GM12865 (cell line): ENCODE measurements around the gene TBC1D22A.

Experiments
- DNase-seq: peaks from one replicate; pipeline ENCODE4 v3.0.0; 2010; ENCODE audit warnings: low read depth
- H3K4me3 ChIP-seq: 2 replicates; pipeline ENCODE4 v1.5.1; 2011; ENCODE audit warnings: mild to moderate bottlenecking, low read depth, low read length, control low read depth
- TF ChIP-seq, protein P1 (sequence below): IDR thresholded peaks from 2 replicates; pipeline ENCODE4 v1.5.1; 2011; ENCODE audit warnings: low read length, control low read depth, low read depth, inconsistent platforms; ENCODE audit not compliant: insufficient read depth; ENCODE audit errors: missing control alignments

TBC1D22A gene

DNA sequence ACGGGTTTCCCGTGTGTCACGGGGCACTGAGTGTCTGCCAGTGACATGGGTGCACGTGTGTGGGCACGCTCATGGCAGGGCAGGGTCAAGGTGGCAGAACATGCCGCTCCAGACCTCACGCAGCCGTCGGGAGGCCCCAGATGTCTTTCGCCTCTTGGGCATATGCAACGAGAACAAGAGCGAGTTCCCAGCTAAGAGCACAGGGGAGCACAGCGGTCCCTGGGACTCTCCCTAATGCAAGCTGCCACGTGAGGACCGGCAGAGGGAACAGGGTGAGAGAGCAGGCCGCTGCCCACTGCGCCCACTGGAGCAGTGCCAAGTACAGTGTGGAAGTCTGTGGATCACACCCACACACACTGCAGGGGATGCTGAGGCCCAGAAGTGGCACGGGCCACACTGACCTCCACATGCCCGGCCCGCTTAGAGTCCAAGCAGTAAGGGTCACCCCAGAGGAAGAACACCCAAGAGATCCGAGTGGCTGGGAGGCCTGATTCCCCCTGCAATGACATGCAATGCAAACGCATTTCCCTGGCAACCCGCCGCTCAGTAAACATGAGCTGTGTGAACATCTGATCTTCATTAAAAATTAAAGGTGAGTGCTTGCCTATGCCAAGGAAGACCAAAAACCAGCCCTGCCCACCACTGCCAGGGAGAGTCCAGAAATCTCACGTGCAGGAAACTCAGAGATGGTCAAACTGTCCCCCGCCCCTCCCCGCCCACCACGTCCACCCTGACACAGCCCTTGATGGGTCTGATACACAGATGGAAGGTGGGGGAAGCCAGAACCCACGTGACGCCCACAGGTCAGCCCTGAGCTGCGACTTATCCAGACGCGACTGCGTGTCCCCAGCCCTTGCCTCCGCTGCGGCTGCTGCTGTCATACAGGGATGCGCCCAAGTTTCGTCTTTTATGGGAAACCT lies 36.1 kb upstream of the TBC1D22A start:
- TF ChIP-seq, protein P1, sequence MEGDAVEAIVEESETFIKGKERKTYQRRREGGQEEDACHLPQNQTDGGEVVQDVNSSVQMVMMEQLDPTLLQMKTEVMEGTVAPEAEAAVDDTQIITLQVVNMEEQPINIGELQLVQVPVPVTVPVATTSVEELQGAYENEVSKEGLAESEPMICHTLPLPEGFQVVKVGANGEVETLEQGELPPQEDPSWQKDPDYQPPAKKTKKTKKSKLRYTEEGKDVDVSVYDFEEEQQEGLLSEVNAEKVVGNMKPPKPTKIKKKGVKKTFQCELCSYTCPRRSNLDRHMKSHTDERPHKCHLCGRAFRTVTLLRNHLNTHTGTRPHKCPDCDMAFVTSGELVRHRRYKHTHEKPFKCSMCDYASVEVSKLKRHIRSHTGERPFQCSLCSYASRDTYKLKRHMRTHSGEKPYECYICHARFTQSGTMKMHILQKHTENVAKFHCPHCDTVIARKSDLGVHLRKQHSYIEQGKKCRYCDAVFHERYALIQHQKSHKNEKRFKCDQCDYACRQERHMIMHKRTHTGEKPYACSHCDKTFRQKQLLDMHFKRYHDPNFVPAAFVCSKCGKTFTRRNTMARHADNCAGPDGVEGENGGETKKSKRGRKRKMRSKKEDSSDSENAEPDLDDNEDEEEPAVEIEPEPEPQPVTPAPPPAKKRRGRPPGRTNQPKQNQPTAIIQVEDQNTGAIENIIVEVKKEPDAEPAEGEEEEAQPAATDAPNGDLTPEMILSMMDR = no peak
- DNase-seq = no peak
- no peak overlapping the region for H3K4me3 ChIP-seq

DNA sequence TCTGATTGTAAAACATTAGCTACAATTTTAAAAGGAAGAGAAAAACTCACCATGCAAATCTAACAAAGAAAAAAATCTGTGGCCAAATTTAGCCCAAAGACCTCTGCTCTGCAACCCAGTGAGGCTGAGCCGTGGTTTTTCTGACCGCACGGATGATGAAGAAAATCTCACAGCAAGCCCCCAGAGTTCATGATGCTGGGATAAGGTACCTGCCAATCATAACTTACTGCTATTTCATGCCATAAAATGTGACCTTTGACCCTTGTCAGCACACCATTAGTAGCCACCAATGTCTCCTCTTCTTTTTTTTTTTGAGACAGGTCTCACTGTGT lies 35.5 kb upstream of the TBC1D22A start:
- H3K4me3 ChIP-seq = no peak overlapping the region
- TF ChIP-seq, protein P1 = no peak
- DNase-seq = no peak

DNA sequence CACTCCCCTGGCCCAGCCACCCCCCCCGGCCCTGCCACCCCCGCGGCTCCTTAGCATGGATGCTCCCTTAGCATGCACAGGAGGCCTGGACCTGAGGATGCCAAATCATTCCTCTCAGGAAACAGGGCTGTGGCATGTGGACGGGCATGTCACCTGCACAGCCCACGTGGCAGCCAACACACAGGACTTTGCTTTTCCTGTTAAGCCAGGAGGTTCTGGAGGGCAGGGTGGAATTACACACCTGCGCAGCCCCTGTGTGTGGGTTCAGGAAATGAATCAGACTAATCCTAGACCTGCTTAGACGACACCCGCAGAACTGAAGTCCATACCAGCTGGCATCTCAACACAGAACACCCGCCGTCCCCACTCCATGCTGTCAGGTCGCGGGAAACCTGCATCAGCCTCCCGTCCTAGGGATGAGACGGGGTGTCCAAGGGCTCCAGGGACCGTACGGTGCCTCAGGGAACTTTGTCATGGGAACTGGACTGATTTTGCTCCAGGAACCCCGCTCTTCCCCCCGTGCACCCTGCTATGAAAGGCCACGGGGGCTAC lies 34.6 kb upstream of the TBC1D22A start:
- TF ChIP-seq, protein P1 = no peak
- no peak for DNase-seq
- H3K4me3 ChIP-seq = no peak overlapping the region

DNA sequence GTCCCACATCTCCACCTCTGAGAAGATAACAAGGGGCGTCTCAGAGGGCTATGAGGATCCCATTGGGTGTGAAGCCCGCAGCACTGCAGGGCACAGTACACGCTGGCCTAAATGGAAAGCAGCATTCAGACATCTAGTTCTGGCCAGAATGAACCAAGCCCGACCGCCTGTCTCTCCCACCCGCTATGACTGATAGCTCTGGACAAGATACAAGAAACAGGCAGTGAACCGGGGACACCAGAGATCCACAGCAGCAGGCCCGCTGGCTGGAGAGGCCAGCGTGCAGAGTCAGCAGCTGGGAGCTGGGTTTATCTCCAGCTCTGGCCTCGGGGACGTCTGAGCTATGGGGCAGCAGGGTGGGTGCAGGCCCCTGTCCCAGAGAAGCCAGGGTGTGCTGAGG lies 34.0 kb upstream of the TBC1D22A start:
- DNase-seq = no peak
- no peak overlapping the region for H3K4me3 ChIP-seq
- TF ChIP-seq, protein P1 = no peak

DNA sequence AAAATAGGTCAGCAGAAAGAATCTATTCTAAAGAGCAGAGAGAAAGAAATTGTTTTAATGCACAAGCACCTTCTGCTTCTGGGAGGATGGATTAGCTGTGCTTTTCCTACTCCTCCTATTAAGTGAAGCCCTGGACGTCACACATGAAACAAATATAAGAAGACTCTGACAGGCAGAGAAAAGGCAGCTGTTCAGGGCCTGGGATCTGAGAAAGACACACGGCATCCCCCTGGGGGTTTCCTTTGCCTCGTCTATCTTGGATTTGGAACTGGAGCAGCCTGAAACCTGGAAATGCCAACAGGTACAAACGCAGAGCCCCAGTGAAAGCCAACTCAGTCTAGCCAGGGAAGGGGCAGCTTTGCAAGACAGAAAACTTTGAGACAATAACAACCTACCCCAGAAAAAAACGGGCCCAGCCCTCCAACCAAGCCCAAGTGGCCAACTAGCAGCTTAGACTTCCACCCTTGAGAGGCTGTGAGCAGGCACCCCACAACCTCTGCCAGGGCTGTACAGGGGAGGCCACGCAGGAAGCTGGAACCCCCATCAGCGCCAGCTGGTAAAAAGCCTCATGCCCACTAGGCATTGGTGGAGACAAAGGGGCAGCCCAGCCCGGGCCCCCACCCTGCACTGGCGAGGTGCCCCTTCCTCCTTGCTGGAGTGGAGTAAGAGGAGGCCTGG lies 31.7 kb upstream of the TBC1D22A start:
- TF ChIP-seq, protein P1 = no peak
- DNase-seq = no peak

DNA sequence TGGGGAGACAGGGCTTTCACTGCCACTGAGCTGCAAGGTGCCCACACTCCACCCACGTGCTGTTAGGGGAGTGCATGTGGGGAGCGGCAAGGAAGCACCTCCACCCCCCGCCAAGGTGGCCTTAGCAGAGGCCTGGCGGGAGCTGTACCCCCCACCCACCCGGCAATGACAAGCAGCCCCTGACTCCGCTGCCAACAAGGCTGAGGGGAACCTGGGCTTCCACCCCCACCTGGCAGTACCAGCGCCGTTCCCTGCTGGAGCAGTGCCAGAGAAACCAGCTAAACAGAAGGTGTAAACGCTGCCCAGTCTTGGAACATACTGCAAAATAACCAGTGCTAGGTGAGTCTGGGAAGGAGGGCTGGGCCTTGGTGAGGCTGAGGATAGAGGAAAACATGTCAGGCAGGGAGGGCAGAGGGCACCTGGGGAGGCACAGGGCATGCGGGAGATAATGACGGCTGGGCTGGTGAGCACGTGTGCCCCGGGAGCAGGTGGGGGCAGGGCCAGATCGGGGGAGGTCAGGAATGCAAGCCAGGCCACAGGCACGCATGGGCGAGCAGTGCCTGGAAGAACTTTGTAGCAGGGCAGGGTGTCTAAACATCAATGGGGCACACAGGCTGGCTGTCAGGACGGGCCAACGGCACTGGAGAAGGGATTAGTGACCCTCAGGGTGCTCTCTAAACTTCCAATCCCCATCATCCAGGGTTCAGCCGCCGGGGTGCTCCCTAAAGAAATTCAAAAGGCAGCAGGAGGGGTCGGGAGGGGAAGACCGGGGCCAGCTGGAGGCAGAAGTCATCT lies 31.0 kb upstream of the TBC1D22A start:
- H3K4me3 ChIP-seq = no peak overlapping the region
- TF ChIP-seq, protein P1 = no peak
- no peak for DNase-seq

More for the DNA sequence above, 31.7 kb upstream of the TBC1D22A start:
- H3K4me3 ChIP-seq = no peak overlapping the region
